Prostate gland (tissue), 2 donors: ENCODE results near the gene DLGAP1.

Experiments used
- CTCF ChIP-seq, 4 experiments: fragments of 200-600 bp in 2 of 4; fragments of 450-650 bp in 2 of 4; sonication (generic) in 2 of 4; IDR thresholded peaks; 1 replicate in 3 of 4; 2 replicates in 1 of 4; pipeline ENCODE4 v1.5.1; 2016 to 2019; ENCODE audit warnings: antibody characterized with exemption in 4 of 4, mild to moderate bottlenecking in 2 of 4, moderate library complexity in 2 of 4
- POLR2A ChIP-seq: fragments of 450-650 bp; IDR thresholded peaks from one replicate; pipeline ENCODE4 v1.6.1; 2016; ENCODE audit warnings: antibody characterized with exemption, mild to moderate bottlenecking

GRCh38 chr18:4400911-4401310 is 54.2 kb downstream of the DLGAP1 start:
- TF ChIP-seq CTCF (IDR thresholded peaks at IDR 0.05) (no peak), POLR2A (no peak)
